NCI-H2196 treated with DMSO at 0.1 percent for 48 hours (cell line): ENCODE results near the gene YKT6.

Source experiments
- DNase-seq: peaks from one replicate; lab custom pipeline; 2025; ENCODE audit not compliant: unreplicated experiment; lab: John Stamatoyannopoulos, UW

The YKT6 gene

DNA sequence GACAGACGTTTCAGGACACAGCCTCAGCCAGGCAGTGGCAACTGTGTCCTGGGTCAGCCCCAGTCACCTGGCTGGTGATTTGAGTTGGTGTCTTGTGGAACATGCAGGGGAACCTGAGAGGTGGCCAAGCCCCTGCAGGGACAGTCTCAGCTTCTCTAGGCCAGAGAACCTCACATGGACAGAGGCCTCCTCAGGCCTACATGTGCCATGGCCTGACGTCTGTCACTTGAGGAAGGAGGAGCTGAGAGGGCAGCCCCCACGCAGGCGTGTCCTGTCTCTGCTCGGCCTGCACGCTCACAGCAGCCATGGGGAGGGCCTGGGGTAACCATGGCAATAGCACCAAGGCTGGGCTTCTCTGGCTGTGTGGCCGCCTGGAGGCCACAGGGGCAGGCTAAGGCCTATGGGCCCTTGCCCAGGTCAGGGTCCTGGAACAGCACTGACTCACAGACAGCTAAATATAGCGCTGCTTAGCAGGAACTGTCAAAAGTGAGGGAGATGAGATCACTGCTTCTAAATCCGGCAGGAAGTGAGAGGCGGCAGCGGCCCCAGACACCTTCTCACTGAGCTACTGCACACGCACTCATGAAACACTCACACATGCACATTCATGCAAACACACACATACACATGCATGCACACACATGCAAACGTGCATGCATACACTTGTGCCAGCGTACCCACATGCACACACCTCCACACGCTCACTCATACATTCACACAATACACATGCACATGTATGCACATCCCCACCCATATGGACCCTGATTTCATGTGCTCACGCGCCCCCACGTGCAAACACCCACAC lies 57.0 kb downstream of the YKT6 start:
- DNase-seq = no peak

GRCh38 chr7:44258423-44258760 lies 57.6 kb downstream of the YKT6 start:
- no peak for DNase-seq

GRCh38 chr7:44258865-44259546 lies 58.2 kb downstream of the YKT6 start:
- no peak for DNase-seq

- DNase-seq = no peak
These were observed 59.0 kb downstream of the YKT6 start for GRCh38 chr7:44259547-44260457.

GRCh38 chr7:44261240-44261639 lies 60.5 kb downstream of the YKT6 start:
- DNase-seq = no peak

- DNase-seq = no peak
These were observed 61.3 kb downstream of the YKT6 start for GRCh38 chr7:44262031-44262430.

DNA sequence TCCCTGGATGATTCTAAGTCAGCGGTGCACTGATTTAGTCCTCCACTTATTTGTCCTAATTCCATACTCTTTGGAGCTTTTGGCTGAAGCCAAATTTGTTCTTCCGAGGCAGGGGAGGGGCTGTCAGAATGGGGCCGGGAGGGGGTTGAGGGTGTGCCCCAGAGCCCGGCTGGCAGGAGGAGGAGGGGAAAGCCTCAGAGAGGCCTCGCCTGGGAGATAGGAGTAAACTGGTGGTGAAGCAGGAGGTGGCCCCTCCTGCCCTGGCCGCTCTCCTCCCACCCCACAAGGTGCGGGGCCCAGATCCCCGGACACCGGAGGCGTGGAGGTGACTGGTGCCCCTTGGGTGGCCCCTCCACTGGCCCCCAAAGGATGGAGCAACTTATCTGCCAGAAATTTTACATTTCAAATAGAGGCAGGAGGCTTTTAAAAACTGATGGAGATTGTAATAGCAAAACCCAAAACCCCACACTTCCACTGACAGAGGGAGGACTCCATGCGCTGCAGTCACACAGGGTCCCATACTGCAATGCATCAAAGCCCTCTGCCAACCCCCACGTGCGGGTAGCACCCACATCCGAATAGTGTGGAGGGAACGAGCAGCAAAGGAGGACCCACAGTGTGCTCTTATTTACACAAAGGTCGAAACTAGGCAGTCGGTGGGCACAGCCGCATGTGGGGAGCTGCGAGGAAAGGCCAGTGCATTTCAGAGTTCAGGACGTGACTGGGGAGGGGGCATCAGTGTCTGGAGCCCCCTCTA lies 62.7 kb downstream of the YKT6 start:
- DNase-seq = no peak
